Motor neuron (in vitro differentiated cells): Measurements from ENCODE around the gene MYH14. TPM values are rescaled to one million over a fixed set of nuclear protein-coding genes. Genes with fewer than 3 reads are reported as not detected.

Source experiments
- ATAC-seq, 8 experiments: fragments of 200-7000 bp; cut with Tn5 transposase; replicated peaks in 6 of 8; 2 replicates each; pipeline ENCODE4 v1.8.0; 2021; ENCODE audit warnings: mild to moderate bottlenecking in 8 of 8, moderate library complexity in 8 of 8
- H3K27ac ChIP-seq, 2 donors: fragments of 250-450 bp; sonication (Bioruptor Pico); 2 replicates each; pipeline ENCODE4 v1.9.0; 2021; ENCODE audit warnings: antibody characterized with exemption in 2 of 2, mild to moderate bottlenecking in 2 of 2, moderate library complexity in 1 of 2
- H3K4me1 ChIP-seq, 2 donors: fragments of 250-450 bp; sonication (Bioruptor Pico); replicated peaks in 1 of 2; 2 replicates each; pipeline ENCODE4 v1.6.1; 2021; ENCODE audit warnings: antibody characterized with exemption in 2 of 2, mild to moderate bottlenecking in 2 of 2, moderate library complexity in 1 of 2
- H3K4me3 ChIP-seq, 5 donors: fragments of 250-450 bp; sonication (Bioruptor Pico); 2 replicates each; pipeline ENCODE4 v1.9.0; 2021; ENCODE audit warnings: antibody characterized with exemption in 5 of 5, mild to moderate bottlenecking in 5 of 5, moderate library complexity in 4 of 5
- WGBS, 10 experiments: fragments of 450-650 bp; shearing (Covaris generic); methylation state at CpG; one replicate each; pipeline ENCODE4 v1.0.0; 2022; 5-methylcytosine and 5-hydroxymethylcytosine counted together
- in situ Hi-C, 9 experiments: fragments of 400-800 bp; cut with MboI; loops; one replicate each; pipeline ENCODE4 v1.15.0; 2021; ENCODE audit warnings: low sequenced_read_pairs in 9 of 9, low pct_unique_long_range_greater_than_20kb in 2 of 9; ENCODE audit not compliant: unreplicated experiment in 9 of 9
- total RNA-seq, 8 experiments: library from RNA; unstranded; fragments of 300-600 nt; gene quantifications; 2 replicates each; pipeline versions ENCODE4 v1.2.3 to v1.2.4, GENCODE V29; 2022

Gene MYH14
- total RNA-seq, 8 experiments from 2014 or later = 0.18 to 2.2 (median 0.54) TPM

DNA sequence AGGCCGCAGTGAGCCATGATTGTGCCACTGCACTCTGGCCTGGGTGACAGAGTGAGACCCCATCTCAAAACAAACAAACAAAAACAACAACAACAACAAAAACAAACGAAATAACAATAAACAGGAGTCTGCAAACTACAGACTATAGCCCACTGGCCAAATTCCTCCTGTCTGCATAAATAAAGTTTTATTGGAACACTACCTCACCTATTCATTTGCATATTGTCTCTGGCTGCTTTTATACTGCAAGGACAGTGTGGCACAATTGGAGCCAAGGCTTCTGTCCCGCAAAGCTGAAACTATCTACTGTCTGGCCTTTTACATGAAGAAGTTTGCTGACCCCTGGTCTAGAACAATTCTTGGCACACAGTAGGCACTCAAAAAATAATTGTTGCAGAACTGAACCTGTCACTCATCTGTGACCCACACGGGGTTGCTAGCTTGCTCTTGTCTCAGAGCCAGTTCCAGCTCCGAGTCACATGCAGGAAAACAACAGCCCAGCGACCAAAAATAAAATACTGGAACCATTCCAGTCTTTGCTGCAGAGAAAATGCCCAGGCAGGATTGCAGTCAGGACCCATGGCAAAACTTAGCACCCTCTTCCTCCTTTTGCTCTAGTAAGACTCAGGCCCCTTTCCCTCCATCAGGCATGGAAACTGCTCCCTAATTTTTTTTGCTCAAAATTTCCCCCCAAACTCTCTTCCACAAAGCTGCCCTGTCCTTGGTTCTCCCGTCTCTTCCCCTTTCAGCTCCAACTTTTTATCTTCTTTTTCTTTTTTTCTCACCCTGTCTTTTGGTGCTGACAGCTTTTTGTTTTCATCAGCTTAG, 4.8 kb upstream of the MYH14 start:
- H3K4me1 ChIP-seq = no peaks in the 10 kb centered on the region
- ATAC-seq = no peak
- no peak overlapping the region for H3K4me3 ChIP-seq
- H3K27ac ChIP-seq = no peak overlapping the region
- in situ Hi-C loops = no loop called here
- WGBS, 10 experiments = 0 to 70% (median 23%) methylated on average over 1 to 7 of the region's 7 CpGs

DNA sequence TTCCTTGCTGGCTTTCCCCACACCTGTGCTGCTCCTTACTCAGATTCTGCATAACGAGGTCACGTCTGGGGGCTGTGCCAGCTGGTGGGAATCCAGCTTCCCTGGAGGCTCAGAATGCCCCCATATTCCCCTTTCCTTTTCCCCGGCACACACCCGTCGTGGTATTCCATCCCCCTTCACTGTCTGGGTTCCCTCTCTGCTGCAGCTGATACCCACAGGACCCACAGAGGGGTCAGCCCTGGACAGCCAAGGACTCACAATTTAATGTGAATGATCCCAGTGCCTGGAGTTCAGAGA, 4.2 kb upstream of the MYH14 start:
- 0 to 60% (median 28%) methylated on average over 2 to 5 of the region's 5 CpGs; no CpG with 5 or more reads in 3 of the 10 experiments for WGBS, 10 experiments
- ATAC-seq = no peak
- Histone ChIP-seq H3K4me1 (no peaks in the 10 kb centered on the region), H3K27ac (no peak overlapping the region), H3K4me3 (no peak overlapping the region)
- in situ Hi-C loops = no loop called here

DNA sequence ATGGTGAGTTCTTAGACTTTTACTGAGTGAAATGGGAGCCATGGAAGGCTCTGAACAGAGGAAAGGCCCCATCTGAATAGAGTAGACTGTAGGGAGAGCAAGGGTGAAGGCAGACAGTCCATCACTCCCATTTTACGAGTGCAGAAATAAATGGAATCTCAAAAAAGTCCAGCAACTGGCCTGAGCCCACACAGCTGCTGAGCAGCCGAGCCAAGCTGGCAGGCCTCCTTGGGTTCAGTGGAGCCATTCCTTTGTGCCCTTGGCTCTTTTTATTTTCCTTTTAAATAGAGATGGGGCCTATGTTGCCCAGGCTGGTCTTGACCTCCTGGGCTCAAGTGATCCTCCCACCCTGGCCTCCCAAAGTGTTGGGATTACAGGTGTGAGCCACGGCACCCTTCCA, 1.0 kb upstream of the MYH14 start:
- no peak for ATAC-seq
- in situ Hi-C loops = no loop called here

DNA sequence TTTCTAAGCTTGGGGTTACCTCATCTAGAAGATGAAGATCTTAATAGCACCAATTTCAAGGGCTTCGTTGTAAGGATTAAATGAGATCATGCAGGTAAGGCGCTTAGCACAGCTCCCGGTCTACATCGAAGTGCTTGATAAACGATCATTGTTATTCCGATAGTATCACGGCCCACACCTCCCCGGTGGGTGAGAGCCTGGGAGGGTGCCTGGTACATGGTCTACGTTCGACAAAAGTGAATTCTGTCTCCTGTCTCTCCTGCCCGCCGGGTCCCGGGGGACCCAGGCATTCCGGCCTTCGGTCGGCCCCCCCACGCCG, 501 bp upstream of the MYH14 start:
- Histone ChIP-seq H3K4me1 (no peaks in the 10 kb centered on the region), H3K4me3 (peak overlapping the region in 3 of 5 donors; percentile 37 to 86 (median 53)), H3K27ac (no peak overlapping the region)
- WGBS, 10 experiments = 8 to 76% (median 43%) methylated on average over 2 to 10 of the region's 18 CpGs; no CpG with 5 or more reads in 3 of the 10 experiments
- ATAC-seq = no peak
- in situ Hi-C loops = no loop called here

More for the DNA sequence above, 1.0 kb upstream of the MYH14 start:
- WGBS, 10 experiments = 0 to 83% (median 53%) methylated on average over 1 to 3 of the region's 3 CpGs; no CpG with 5 or more reads in 3 of the 10 experiments
- Histone ChIP-seq H3K27ac (no peak overlapping the region), H3K4me1 (no peaks in the 10 kb centered on the region), H3K4me3 (no peak overlapping the region)

DNA sequence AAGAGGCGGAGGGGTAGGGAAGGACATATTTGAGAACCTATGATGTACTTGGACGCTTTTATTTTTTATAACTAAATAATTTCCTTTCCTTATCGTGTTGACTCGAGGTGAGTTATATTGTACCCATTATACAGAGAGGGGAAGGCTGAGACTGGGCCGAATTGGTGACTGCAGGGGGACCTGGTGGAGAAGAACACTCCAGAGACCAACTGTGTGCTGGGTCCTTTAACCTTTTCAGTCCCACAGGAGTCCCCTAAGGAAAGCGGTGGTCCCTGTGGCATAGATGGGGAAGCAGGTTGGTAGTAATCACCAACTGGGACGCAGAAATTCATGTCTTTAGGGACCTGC, 633 bp downstream of the MYH14 start:
- no peak for ATAC-seq
- in situ Hi-C loops = no loop called here
- H3K27ac ChIP-seq = no peak overlapping the region
- no peaks in the 10 kb centered on the region for H3K4me1 ChIP-seq
- H3K4me3 ChIP-seq = peak overlapping the region in 3 of 5 donors; percentile 37 to 86 (median 53)
- WGBS, 10 experiments = 0 to 100% (median 54%) methylated on average over 1 to 5 of the region's 7 CpGs; no CpG with 5 or more reads in 2 of the 10 experiments

DNA sequence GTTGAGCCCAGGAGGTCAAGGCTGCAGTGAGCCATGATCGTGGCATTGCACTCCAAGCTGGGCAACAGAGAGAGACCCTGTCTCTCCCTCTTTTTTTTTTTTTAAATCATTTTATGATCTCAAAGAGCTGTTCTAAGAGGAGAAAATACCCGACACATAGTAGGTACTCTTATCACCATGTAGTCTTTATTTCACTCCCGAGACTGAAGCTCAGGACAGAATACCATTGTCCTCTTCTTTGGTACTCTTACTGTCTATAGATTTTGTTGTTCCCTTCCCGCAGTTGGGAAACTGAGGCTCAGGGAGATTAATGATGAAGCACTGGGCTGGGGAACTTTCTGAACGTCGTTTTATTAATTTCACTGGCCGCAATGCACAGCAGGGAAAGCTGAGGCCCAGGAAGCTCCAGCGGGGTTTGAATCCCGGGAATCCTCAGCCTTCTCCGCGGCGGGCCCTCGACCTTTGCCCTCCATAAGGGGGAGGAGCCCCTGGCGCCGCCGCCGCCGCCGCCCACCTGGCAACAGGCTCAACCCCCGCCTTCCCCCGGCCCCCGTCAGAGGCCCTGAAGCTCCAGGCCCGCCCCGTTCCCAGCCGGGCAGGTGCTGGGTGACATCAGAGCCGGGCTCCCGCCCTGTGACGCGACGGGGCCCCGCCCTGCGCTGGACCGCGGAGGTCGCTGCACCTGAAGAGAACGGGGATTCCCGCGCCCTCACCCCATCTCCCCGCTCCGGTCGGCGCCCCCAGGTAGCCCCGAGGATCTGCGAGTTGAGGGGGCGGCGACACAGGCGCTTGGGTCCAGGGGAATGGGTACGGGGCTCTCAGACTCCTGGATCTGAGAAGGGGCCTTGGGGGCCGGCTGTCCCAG, 1.6 kb downstream of the MYH14 start:
- WGBS, 10 experiments = 14 to 81% (median 43%) methylated on average over 1 to 8 of the region's 49 CpGs; no CpG with 5 or more reads in 2 of the 10 experiments
- Histone ChIP-seq H3K4me1 (no peaks in the 10 kb centered on the region), H3K4me3 (peak overlapping the region in 1 of 5 donors; percentile 13), H3K27ac (no peak overlapping the region)
- peak in 5 of 8 experiments; percentile 8 to 58 (median 41) for ATAC-seq
- in situ Hi-C loops = no loop called here

DNA sequence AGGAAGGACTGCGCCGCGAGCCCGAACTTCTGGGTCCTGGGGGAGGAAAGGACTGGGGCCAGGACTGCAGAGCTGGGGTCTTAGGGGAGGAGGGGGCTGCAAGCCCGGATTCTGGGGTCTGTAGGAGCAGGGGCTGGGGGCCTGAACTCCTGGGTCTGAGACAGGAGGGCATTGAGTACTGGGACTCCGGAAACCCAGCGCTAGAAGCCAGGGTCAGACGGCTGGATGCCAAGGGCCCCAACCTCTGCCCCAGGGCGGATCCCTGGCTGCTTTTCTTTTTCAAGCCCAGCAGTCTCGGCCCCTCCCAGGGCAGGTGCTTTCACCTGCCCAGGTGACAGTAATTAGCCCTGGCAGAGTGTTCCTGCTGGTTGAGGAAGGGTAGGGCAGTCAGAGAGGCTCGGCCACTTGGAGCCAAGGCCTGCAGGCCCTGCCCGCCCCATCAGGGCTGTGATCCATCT, 2.3 kb downstream of the MYH14 start:
- in situ Hi-C loops = no loop called here
- WGBS, 10 experiments = 65 to 100% methylated on average over 1 to 2 of the region's 12 CpGs; no CpG with 5 or more reads in 8 of the 10 experiments

DNA sequence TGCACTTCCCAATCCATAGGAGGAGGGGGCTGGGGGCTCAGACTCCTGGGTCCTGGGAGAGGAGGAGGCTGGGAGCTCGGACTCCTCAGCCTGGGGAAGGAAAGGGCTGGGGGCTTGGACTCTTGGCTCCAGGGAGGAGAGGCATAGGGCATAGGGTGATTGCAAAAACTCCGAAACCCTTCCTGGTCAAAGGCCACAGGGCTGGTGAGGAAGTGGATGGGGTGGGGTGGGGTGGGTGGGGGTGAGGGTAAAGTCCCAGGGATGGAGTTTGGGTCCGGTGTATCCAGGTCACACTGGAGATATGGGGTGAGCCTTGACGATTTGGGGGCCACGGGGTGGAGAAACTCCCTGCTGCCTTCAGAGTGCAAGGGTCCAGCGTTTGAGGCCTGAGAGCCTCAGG, 2.8 kb downstream of the MYH14 start:
- no peaks in the 10 kb centered on the region for H3K4me1 ChIP-seq
- ATAC-seq = no peak
- in situ Hi-C loops = no loop called here
- no CpG with 5 or more reads among the region's 6 CpGs for WGBS, 10 experiments
- H3K4me3 ChIP-seq = no peak overlapping the region
- H3K27ac ChIP-seq = no peak overlapping the region

More for the DNA sequence above, 2.3 kb downstream of the MYH14 start:
- H3K4me1 ChIP-seq = no peaks in the 10 kb centered on the region
- no peak overlapping the region for H3K4me3 ChIP-seq
- H3K27ac ChIP-seq = no peak overlapping the region
- no peak for ATAC-seq

DNA sequence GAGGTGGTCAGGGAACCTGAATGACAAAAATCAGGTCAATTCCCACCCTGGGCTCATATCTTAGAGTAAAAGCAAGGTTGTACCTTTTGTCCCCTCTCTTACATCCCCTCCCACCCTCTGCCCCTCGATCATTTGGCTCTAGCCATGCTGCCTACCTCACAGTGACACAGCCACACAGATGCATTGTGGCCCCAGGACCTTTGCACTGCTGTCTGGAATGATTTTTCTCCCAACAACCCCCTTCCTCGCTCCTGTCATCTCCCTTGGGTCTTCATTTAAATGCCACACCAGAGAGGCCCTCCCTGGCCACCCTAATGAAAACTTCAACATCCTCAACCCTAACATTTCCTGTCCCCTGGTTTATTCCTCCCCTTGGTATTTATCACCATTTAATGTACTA, 4.3 kb downstream of the MYH14 start:
- Histone ChIP-seq H3K27ac (no peak overlapping the region), H3K4me3 (no peak overlapping the region), H3K4me1 (no peaks in the 10 kb centered on the region)
- in situ Hi-C loops = no loop called here
- no peak for ATAC-seq
- WGBS, 10 experiments = 0 to 79% (median 38%) methylated on average over 1 to 2 of the region's 2 CpGs; no CpG with 5 or more reads in 7 of the 10 experiments

DNA sequence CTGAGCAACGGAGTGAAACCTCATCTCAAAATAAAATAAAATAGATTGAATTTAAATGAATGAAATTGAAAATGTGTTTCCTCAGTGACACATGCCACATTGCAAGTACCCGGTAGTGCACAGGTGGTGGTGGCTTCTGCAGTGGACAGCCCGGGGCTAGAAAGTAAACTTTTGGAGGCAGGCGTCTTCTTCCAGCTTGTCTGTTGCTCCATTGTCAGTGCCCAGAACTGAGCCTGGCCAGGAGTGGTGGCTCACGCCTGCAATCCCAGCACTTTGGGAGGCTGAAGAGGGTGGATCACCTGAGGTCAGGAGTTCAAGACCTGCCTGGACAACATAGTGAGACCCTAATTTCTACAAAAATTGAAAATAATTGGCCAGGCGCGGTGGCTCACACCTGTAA, 5.7 kb downstream of the MYH14 start:
- H3K4me3 ChIP-seq = no peak overlapping the region
- in situ Hi-C loops = no loop called here
- WGBS, 10 experiments = 14 to 96% (median 74%) methylated on average over 1 to 5 of the region's 7 CpGs; no CpG with 5 or more reads in 3 of the 10 experiments
- ATAC-seq = no peak
- no peak overlapping the region for H3K27ac ChIP-seq
- no peaks in the 10 kb centered on the region for H3K4me1 ChIP-seq

DNA sequence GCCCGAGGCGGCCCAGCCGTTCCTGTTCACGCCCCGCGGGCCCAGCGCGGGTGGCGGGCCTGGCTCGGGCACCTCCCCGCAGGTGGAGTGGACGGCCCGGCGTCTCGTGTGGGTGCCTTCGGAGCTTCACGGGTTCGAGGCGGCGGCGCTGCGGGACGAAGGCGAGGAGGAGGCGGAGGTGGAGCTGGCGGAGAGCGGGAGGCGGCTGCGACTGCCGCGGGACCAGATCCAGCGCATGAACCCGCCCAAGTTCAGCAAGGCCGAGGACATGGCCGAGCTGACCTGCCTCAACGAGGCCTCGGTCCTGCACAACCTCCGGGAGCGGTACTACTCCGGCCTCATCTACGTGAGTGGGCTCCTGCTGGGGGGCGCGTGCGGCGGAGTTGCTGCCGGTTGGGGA, 7.0 kb downstream of the MYH14 start:
- Histone ChIP-seq H3K4me3 (no peak overlapping the region), H3K4me1 (peaks cover 0 to 7% of the 10 kb centered on the region in 2 donors), H3K27ac (no peak overlapping the region)
- in situ Hi-C loops = no loop called here
- WGBS, 10 experiments = 80 to 98% (median 93%) methylated on average over 2 to 15 of the region's 46 CpGs; no CpG with 5 or more reads in 4 of the 10 experiments
- no peak for ATAC-seq

DNA sequence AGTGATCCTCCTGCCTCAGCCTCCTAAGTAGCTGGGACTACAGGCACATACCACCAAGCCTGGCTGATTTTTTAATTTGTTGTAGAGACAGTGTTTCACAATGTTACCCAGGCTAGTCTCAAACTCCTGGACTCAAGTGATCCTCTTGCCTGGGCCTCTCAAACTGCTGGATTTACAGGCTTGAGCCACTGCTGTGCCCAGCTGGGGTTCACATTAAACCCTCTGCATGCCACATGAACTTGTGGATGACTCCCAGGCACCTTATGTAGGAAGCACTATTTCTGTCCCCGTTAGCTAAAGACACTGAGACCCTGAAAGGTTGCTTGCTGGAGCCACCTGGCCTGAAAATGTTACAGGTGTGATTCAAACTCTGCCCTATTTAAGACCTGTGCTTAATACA, 10.5 kb downstream of the MYH14 start:
- WGBS, 10 experiments = 33% methylated on average over 1 of the region's 1 CpG; no CpG with 5 or more reads in 9 of the 10 experiments
- H3K4me1 ChIP-seq = peaks cover 0 to 7% of the 10 kb centered on the region in 2 donors
- H3K27ac ChIP-seq = no peak overlapping the region
- no peak overlapping the region for H3K4me3 ChIP-seq
- in situ Hi-C loops = no loop called here
- no peak for ATAC-seq
